NT2/D1 (cell line): ENCODE measurements around the gene ZDHHC3.

Experiments
- SUZ12 ChIP-seq: IDR thresholded peaks from 2 replicates; pipeline ENCODE4 v1.6.1; 2011; ENCODE audit not compliant: insufficient read length, insufficient read depth; ENCODE audit errors: extremely low read depth
- YY1 ChIP-seq: IDR thresholded peaks from 2 replicates; pipeline ENCODE4 v1.6.1; 2011; ENCODE audit not compliant: insufficient read length, insufficient read depth

GRCh38 chr3:44963571-44964325 is 12.2 kb downstream of the ZDHHC3 start:
- TF ChIP-seq SUZ12 (no peak), YY1 (no peak)
